ENCODE measurements around the gene DMBX1. TPM values are rescaled to one million over a fixed set of nuclear protein-coding genes. Genes with fewer than 3 reads are reported as not detected.
A peak's percentile ranks its signal among the peaks of the same experiment; 100 is the strongest.

The DMBX1 gene
- total RNA-seq, 1 experiment from 2014 or later: not detected

DNA sequence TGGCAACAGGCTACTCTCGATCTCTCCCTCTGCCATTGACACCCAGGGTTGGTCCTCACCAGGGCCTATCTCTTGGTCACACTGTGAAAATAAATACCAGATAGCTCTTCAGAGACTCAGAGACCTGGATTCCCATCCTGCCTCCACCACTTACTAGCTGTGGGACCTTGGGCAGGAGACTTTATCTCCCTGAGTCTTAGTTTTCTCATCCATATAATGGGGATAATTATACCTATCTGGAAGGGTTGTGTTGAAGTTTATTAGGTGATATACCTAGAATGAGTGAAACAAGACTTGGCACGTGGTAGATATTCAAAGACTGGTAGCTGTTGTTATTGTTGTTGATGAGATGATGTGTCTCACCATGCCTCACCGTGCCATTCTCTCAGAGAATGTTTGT, 7.4 kb downstream of the DMBX1 start:
- DNase-seq (ENCODE audit: low read depth): no peak

DNA sequence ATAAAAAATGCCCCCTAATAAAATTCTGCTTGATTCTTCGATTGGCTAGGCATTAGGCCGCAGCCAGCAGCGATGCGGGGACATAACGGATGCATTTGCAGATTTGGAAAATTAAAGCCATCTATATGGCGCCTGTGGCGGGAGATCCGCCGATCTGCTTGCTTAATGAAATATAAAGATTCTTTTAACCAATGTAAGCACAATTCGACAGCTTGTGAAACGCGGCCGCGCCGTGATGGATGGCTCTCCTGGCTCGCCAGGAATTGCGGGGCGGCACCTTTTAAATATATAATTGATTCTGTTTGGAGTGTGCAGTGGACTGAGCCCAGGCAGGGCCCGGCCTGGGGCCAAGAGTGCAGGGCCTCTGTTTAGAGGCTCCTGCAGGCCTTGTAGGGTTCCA, 8.0 kb downstream of the DMBX1 start:
- DNase-seq (ENCODE audit: low read depth): no peak

DNA sequence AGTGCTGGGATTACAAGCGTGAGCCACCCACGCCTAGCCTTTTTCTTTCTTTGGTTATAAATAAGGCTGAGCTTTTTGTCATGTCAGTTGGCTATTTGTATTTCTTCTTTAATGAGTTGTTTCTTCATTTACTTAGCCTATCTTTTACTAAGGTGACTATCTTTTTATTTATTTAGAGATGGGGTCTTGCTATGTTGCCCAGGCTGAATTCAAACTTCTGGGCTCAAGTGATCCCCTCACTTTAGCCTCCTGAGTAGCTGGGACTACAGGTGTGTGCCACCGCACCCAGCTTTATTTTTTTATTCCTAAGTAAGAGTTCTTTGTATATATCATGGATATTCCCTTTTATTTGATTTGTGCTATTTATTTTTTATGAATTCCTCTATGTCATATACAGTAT, 11.9 kb downstream of the DMBX1 start:
- no peak for DNase-seq (ENCODE audit: low read depth)

DNA sequence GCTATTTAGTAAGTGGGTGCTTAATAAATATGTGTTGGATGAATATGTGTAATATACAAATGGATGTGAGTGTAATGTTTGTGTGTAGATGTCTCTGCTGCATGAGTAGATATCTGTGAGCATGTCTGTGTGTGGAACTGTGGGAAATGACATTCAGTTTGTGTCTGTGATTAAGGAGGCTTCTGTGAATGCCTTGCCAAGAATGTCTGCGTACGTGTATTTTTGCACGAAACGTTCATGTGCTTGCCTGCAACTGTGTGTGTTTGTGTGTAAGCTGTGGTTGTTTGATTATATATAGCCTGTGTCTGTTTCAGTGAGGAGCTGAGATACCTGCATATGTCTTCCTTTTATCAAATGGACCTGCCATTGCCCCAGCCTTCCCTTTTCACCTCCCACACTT, 13.8 kb downstream of the DMBX1 start:
- DNase-seq (ENCODE audit: low read depth): no peak

DNA sequence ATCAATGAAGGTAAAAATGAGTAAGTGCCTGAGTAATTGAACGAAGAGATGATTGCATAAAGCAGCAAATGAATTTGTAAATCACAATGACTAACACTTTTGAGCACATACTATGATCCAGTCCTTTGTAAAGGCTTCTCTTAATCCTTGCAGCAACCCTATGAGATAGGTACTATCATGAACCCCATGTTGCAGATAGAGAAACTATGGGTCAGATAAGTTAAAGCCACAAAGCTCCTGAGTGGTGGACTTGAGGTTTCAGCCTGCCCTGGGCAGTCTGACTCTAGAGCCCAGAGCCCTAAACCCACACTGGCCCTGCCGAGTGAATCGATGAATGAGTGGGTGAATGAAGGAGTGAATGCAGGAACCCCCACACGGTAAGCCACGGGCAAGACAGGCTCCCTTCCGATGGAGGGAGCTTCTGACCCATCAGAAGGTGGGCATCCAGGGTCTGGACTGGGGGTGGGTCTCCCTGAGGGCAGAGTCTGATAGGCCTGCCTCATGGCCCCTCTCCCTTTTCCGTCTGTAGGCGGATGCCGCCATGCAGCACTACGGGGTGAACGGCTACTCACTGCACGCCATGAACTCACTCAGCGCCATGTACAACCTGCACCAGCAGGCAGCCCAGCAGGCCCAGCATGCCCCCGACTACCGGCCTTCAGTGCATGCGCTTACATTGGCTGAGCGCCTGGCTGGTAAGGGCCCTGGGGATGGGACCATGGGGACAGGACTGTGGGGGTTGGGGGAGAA, 17.0 kb downstream of the DMBX1 start:
- no peak for DNase-seq (ENCODE audit: low read depth)

DNA sequence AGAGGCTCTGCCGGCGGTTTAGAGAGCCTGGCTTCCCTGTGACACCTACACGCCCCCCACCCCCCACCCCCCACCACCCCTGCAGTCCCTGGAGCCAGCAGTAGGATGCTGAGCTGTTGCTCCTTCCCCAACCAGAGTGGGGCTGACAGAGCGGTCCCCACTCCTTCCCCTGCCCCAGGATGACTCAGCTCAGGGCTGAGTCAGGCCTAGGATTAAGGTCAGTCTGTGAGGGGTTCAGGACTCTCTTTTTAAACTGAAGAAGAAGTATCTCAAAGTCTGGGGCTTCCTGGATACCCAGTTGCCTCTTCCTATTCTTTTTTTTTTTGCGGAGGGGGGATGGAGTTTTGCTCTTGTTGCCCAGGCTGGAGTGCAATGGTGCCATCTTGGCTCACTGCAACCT, 19.1 kb downstream of the DMBX1 start:
- peak; percentile 71 for DNase-seq (ENCODE audit: low read depth)

DNA sequence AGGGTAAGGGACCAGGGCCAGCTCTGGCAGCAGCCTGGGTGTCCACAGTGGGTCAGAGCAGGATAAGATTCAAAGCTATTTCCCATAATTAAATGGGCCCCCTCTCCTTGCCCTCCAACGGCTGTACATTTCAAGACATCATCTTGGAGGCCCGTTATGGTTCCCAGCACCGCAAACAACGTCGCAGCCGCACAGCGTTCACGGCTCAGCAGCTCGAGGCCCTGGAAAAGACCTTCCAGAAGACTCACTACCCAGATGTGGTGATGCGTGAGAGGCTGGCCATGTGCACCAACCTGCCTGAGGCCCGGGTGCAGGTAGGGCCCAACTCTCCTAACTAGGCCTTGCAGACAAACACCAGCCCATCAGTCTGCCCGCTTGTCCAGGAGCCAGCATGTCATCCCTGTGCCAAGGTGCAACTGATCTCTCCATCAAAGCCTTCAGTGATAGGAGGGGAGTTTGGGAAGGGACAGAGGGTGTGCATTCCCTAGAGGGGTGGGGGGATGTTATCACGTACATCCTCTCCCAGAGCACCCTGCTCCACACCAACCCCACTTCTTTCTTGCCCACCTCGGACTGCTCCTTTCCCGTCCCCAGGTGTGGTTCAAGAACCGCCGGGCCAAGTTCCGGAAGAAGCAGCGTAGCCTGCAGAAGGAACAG, 20.8 kb downstream of the DMBX1 start:
- no peak for DNase-seq (ENCODE audit: low read depth)

DNA sequence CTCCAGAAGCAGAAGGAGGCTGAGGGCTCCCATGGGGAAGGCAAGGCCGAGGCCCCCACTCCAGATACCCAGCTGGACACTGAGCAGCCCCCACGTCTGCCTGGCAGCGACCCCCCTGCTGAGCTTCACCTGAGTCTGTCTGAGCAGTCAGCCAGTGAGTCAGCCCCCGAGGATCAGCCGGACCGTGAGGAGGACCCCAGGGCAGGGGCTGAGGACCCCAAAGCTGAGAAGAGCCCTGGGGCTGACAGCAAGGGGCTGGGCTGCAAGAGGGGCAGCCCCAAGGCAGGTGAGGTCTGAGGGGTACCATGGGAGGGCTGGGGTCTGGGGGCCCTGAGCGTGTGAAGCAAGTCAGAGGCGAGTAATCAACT, 21.3 kb downstream of the DMBX1 start:
- no peak for DNase-seq (ENCODE audit: low read depth)

DNA sequence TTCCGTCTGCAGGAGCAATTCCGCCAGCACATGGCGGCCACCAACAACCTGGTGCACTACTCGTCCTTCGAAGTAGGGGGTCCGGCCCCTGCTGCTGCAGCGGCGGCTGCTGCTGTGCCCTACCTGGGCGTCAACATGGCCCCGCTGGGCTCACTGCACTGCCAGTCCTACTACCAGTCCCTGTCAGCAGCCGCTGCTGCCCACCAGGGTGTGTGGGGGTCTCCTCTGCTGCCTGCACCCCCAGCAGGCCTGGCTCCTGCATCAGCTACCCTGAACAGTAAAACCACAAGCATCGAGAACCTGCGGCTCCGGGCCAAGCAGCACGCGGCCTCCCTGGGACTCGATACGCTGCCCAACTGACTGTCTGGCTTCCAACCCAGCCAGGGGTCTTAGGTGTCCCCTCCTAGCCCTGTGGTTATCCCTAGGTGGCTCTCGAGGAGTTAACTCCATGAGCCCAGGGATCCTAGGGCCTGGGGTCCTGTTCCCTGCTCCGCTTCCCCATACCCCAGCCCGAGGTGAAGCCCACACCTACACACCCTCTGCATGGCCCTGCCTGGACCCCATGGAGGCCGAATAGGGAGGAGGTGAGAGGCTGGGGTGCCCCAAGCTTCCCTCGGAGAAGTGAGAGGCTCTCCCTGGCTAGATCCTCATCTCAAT, 22.6 kb downstream of the DMBX1 start:
- DNase-seq (ENCODE audit: low read depth): no peak

DNA sequence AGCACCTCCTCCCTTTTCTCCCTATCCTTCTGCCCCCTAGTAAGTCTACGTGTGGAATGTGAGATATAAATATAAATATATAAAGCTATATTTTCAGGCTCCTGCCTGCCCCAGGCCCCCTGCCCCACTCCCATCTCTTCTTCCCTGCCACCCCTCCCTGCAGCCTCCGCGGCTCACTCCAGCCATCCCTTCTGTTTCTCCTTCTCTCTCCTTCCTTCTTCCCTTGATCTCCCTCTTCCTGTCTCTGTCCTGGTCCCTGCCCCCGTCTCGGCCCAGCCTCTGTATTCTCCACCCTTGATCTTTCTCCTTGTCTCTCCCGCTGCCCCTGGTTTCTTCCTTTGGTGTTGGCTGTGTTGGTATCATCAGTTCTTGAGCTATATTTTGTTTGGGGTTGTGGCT, 23.2 kb downstream of the DMBX1 start:
- no peak for DNase-seq (ENCODE audit: low read depth)

DNA sequence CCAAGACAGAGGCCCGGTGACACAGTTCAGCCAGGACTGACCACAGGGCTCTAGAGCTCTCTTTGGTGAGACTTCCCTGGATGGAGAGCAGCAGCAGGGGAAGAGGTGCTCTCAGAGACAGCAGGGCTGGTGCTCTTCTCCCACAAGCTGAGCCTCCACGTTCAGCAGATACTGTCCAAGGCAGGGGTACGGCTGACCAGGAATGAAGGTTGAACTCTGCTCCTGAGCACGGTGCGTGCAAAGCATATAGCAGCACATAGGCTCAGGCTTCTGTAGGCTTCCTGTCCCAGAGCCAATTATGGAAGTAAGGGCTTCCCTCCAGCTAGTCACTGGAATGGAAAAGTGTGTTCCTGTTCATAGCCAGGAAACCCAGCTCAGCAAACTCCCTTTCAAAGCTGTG, 23.9 kb downstream of the DMBX1 start:
- DNase-seq (ENCODE audit: low read depth): no peak

DNA sequence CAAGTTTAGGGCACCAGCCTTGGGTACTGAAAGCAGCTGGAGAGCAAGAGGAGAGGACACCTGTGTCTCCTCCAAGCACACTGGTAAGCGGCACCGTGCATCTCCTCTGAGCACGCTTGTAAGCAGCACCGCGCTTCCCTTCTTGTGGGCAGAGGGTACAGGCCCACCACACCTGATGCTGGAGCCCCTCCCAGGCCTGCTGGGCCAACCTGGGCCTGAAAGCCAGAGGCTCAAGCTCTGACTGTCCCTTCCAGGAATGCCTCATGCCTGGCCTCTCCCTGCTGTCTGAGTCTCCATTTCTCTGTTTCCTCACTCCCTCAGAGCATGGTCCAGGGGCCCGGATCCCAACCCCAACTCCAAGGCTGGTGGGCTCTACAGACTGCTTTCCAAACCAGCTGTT, 25.9 kb downstream of the DMBX1 start:
- DNase-seq (ENCODE audit: low read depth): no peak

DNA sequence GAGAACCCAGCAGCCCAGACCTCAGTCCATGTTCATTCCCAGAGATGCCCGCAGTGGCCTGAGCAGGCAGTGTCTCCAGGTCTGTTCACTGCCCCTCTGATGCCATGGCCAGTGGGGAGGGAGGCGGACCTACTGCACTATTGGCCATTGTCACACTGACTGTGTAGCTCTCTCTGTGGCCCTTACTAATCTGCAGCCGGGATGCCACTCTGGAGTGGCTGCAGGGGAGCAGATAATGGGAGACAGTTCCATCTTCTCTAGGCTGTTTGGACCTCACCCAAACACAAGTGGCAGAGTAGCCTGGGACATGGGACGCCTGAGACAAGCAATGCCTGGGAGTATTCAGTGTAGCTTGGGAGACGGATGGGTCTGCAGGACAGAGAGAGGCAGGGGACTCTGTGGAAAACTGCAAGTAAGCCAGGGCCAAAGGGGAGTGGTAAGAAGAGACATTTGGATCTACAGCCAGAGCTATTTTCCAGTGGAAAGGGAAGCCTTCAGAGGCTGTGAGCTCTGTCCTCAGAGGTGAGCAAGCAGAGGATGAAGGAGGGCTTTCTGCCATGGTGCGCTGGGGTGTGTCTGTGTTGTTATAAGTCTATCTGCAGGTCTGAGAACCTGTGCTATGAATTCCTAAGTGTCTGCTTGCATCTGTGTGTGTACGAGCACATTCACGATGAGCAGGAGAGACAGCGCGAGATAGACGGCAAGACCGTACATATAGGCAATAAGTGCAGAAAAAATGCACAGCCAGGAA, 26.7 kb downstream of the DMBX1 start:
- no peak for DNase-seq (ENCODE audit: low read depth)

DNA sequence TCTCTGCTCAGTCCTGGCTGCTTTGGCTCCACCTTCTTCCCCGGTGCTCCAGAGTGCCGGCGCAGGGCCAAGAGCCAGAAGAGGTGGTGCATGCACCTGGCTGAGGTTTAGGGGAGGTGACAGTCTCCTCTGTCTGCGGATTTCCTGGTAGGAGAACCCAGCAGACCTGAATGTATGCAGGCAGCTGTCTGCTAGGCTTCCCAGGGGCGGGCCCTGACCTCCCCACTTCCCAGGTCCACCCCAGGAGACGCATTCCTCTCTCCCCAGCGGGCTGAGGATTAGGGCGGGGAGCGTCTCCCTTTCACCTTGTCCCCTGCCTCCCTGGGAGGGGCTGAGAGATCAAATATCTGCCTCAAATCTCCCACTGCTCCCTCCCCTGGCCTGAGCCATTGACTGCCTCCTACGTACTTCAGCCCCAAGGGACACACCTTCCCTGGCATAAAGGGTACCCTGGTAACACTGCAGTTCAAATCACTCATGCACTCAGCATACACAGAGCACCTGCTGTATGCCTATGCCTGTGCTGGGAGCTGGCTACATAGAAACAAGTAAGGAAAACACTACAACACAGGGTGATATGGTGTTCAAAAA, 27.5 kb downstream of the DMBX1 start:
- no peak for DNase-seq (ENCODE audit: low read depth)

DNA sequence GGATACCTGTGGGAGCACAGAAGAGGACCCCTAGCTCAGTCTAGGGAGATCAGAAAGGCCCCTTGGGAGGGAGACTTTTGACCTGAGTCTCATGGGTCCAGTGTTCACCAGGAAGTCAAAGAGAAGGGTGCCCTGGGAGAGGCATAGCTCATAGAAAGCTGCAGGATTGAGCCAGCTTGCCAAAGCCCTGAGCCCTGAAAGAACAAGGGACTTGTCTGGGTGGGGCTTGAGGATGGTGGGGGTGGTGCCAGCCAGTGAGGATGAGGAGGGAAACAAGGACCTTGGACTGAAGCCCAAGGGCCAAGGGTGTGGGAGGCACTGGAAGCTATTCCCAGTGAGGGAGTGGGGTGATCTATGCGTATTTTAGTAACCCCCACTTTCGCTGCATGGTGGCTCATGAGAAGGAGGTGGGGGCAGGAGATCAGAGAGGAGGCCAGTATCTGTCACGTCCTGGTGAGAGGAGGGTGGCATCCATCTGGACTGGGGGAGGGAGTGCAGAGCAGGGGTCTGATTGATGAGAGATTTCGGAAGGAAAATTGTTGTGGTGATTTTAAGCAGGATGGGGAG, 28.4 kb downstream of the DMBX1 start:
- no peak for DNase-seq (ENCODE audit: low read depth)

DNA sequence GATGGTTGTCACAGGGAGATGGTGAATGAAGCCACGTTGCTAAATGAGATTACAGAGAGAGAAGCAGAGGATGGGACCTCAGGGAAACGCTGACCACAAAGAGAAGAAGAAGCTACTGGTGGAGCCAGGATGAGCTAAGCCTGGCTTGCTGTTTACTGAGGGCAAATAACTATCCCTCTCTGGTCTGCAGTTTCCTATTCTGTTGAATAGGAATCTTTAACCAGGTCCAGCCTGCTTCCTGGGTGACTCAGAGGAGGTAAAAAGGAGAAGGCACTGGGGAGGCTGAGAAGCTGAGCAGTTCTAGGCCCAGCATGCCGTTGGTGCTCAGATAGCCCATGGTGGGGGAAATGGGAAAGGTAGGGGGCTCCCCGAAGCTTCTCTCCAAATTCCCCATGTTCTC, 29.6 kb downstream of the DMBX1 start:
- peak; percentile 35 for DNase-seq (ENCODE audit: low read depth)

DNA sequence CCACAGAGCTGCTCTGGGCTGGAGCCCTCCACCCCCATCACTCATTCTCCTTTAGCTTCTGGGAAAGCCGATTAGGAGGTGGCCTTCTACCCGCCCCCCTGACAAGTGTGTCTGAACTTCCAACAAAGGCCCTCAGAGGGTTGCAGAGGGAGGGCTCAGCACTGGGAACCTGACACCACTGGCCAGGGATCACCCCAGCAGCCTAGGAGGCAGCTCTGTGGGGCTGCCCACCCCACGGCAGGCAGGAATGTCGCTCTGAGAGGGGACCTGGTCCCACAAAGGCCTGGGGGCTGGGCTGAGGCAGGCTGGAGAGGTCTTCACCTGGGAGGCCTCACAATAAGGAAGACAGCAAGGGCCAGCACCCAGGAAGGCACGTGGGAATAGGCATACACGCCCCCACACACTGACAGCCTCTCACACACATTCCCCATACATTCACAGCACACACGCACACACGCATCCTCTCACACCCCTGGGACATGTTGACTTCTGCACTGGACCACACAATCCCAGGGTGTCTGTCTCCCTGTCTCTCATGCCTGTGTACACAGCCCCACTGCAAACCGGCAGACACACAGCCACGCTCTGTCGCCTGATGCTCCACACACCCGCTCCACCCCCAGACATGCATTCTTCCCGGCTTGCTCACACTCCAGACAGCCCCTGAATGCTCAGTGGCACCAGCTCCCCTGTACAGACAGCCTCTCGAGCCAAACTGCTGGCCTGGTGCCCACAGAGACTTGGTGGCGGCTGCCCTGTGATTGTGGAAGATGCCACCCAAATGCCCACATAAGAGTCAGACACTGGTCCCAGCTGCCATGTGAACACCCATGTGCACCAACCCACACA, 30.7 kb downstream of the DMBX1 start:
- peak; percentile 84 for DNase-seq (ENCODE audit: low read depth)

DNA sequence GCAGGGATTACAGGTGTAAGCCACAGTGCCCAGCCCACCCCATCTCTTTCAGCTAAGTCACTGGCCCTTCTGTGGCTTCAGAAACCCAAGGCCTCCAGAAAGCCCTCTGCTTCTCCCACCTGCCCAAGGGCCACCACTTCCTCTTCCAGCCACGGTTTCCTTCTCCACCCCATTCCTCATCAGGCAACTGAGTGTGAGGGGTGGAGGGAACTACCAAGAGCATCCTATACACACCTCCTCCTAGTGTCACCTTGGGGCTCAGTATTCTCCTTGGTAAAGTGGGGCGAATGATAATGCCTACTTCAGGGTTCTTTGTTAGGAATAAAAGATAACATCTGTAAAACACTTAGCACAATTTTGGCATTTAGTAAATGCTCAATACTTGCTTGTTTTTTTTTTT, 31.8 kb downstream of the DMBX1 start:
- DNase-seq (ENCODE audit: low read depth): no peak

DNA sequence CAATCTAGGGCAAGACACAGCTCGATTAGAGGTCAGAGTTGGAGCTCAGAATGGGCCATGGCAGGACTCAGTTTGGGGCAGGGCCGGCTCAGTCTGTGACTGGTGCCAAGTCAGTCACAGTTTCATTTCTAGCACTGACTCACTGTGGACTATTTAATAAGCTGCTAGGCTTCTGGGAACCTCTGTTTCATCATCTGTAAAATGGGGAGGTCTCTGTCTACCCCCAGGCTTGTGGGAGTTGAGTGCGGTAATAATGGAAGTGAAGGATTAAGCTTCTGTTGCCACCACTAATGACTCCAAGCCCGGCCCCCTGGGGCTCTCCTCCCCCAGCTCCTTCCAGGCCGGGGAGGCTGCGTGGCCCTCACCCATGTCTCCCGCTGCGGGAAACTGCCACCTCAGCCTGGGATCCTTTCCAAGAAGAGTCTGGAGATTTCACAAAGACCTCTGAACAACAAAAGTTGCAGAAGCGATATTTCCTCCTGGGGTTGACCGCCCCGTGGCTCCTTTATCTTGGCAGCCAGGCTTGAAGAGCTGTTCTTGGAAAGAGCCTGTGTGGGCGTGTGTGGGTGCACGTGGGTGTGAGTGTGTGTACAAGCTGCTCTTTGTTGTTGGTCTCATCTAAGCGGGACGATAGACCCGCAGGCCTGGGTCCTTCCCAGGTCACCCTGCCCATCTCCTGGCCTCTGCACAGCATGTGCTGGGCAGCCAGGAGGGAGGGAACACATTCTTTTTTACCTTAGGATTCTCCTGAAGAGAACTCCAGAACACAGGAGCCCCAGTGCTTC, 32.7 kb downstream of the DMBX1 start:
- peak; percentile 86 for DNase-seq (ENCODE audit: low read depth)

DNA sequence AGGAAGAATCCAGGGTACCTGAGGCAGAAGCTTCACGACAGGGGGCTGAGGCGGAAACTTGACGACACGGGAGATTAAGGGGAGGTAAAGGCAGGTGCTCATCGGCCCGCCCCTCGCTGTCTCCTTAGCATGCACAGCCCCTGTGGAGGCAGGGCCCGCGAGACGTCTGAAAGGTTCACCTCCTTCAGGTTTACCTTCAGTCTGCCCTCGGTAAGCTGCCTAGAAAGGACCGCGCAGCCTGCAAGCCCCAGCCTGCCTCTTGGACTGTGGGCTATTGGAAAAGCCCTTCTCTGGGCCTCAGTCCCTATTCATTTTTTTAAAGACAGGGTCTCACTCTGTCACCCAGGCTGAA, 33.3 kb downstream of the DMBX1 start:
- DNase-seq (ENCODE audit: low read depth): no peak

Measured in HT1080 (cell line).